ENCODE measurements around the gene SPACA7. TPM values are rescaled to one million over a fixed set of nuclear protein-coding genes. Genes with fewer than 3 reads are reported as not detected.
"Not testable (repeated sequence)": the region's sequence is repeated elsewhere in the genome, so short reads cannot be mapped to it uniquely, and the experiment has no call there.

Gene SPACA7
- total RNA-seq, 3 donors from 2014 or later, result not detected

- intact Hi-C loops (cut with DNase I, micrococcal nuclease), result no loop called here
- no peak for ATAC-seq
- no peaks in the 10 kb centered on the region for H3K36me3 ChIP-seq (ENCODE audit: low read depth)
- H3K4me3 ChIP-seq, result no peak overlapping the region
- TF ChIP-seq CTCF (IDR thresholded peaks at IDR 0.05), result no peak
- H3K9me3 ChIP-seq, result peaks cover 11% of the 10 kb centered on the region
- H3K4me1 ChIP-seq (ENCODE audit: low read depth), result no peaks in the 10 kb centered on the region
- DNase-seq, result no peak
Observed at GRCh38 chr13:112431734-112432133, 55.6 kb downstream of the SPACA7 start.

- H3K9me3 ChIP-seq, result peaks cover 11% of the 10 kb centered on the region
- DNase-seq; H3K4me3 ChIP-seq; H3K36me3 ChIP-seq (ENCODE audit: low read depth); ATAC-seq; intact Hi-C loops (cut with DNase I, micrococcal nuclease); H3K4me1 ChIP-seq (ENCODE audit: low read depth): not testable (repeated sequence)
Observed at GRCh38 chr13:112432734-112433133, 56.6 kb downstream of the SPACA7 start.

- H3K4me3 ChIP-seq; H3K4me1 ChIP-seq (ENCODE audit: low read depth); H3K9me3 ChIP-seq; H3K36me3 ChIP-seq (ENCODE audit: low read depth); intact Hi-C loops (cut with DNase I, micrococcal nuclease); DNase-seq; ATAC-seq: not testable (repeated sequence)
Observed at GRCh38 chr13:112433517-112433916, 57.4 kb downstream of the SPACA7 start.

- Histone ChIP-seq H3K9me3 (peaks cover 1% of the 10 kb centered on the region), H3K4me3 (no peak overlapping the region), H3K4me1 (ENCODE audit: low read depth) (no peaks in the 10 kb centered on the region), H3K36me3 (ENCODE audit: low read depth) (no peaks in the 10 kb centered on the region)
- ATAC-seq (no peak), DNase-seq (no peak)
- TF ChIP-seq CTCF (IDR thresholded peaks at IDR 0.05), result no peak
- intact Hi-C loops (cut with DNase I, micrococcal nuclease), result no loop called here
Observed at GRCh38 chr13:112434032-112434431, 57.9 kb downstream of the SPACA7 start.

- Histone ChIP-seq H3K36me3 (ENCODE audit: low read depth) (no peaks in the 10 kb centered on the region), H3K4me1 (ENCODE audit: low read depth) (no peaks in the 10 kb centered on the region), H3K4me3 (no peak overlapping the region), H3K9me3 (no peaks in the 10 kb centered on the region)
- no peak for TF ChIP-seq CTCF (IDR thresholded peaks at IDR 0.05)
- intact Hi-C loops (cut with DNase I, micrococcal nuclease), result no loop called here
- DNase-seq (no peak), ATAC-seq (no peak)
Observed at GRCh38 chr13:112434937-112435523, 58.9 kb downstream of the SPACA7 start.

- TF ChIP-seq CTCF (IDR thresholded peaks at IDR 0.05), result no peak
- Histone ChIP-seq H3K9me3 (no peaks in the 10 kb centered on the region), H3K4me1 (ENCODE audit: low read depth) (no peaks in the 10 kb centered on the region), H3K36me3 (ENCODE audit: low read depth) (no peaks in the 10 kb centered on the region), H3K4me3 (no peak overlapping the region)
- no peak for DNase-seq
- intact Hi-C loops (cut with DNase I, micrococcal nuclease), result no loop called here
- ATAC-seq, result no peak
Observed at GRCh38 chr13:112435973-112436372, 59.8 kb downstream of the SPACA7 start.

GRCh38 chr13:112438094-112438493 lies 61.9 kb downstream of the SPACA7 start:
- ATAC-seq, result no peak
- Histone ChIP-seq H3K4me1 (ENCODE audit: low read depth) (no peaks in the 10 kb centered on the region), H3K36me3 (ENCODE audit: low read depth) (no peaks in the 10 kb centered on the region), H3K9me3 (no peaks in the 10 kb centered on the region), H3K4me3 (no peak overlapping the region)
- intact Hi-C loops (cut with DNase I, micrococcal nuclease), result no loop called here
- no peak for DNase-seq
- no peak for TF ChIP-seq CTCF (IDR thresholded peaks at IDR 0.05)

Data from mucosa of descending colon (tissue), 3 donors.